LNCAP (cell line): ENCODE results near the gene SCRN1.

Source experiments
- CTCF ChIP-seq: fragments of 450-650 bp; IDR thresholded peaks from 2 replicates; pipeline ENCODE4 v1.5.1; 2017; ENCODE audit warnings: mild to moderate bottlenecking

SCRN1 gene

GRCh38 chr7:30028749-30029635 lies 39.4 kb upstream of the SCRN1 start:
- TF ChIP-seq CTCF: no peak

GRCh38 chr7:30028216-30028748 lies 38.7 kb upstream of the SCRN1 start, which contains the start of gene PLEKHA8:
Gene PLEKHA8 (plus strand): TSS chr7:30028412. CDS start chr7:30028763, 351 bp downstream.
- no peak for TF ChIP-seq CTCF

- TF ChIP-seq CTCF: no peak
Observed at GRCh38 chr7:30027740-30028215, 38.2 kb upstream of the SCRN1 start.

GRCh38 chr7:30027065-30027456 lies 37.5 kb upstream of the SCRN1 start:
- no peak for TF ChIP-seq CTCF

- TF ChIP-seq CTCF: no peak
Observed at GRCh38 chr7:30026229-30027064, 36.8 kb upstream of the SCRN1 start, which contains the start of gene FKBP14. Gene FKBP14 (minus strand): TSS chr7:30026702. CDS start chr7:30026508, 194 bp downstream.

- no peak for TF ChIP-seq CTCF
Observed at GRCh38 chr7:30023524-30023923, 33.9 kb upstream of the SCRN1 start.

GRCh38 chr7:30022991-30023390 lies 33.4 kb upstream of the SCRN1 start:
- TF ChIP-seq CTCF: no peak
